Breast epithelium (tissue), 4 donors: ENCODE data around the gene FBXO47. TPM values are rescaled to one million over a fixed set of nuclear protein-coding genes. Genes with fewer than 3 reads are reported as not detected.
A peak's percentile ranks its signal among the peaks of the same experiment; 100 is the strongest.

Source experiments
- DNase-seq, 2 donors: peaks; one replicate each; pipeline ENCODE4 v3.0.0-alpha.2; 2019; ENCODE audit warnings: low spot score in 2 of 2
- H3K27ac ChIP-seq, 2 donors: fragments of 200-600 bp; sonication (generic) in 1 of 2; one replicate each; pipeline ENCODE4 v1.5.1; 2016 to 2019; ENCODE audit warnings: mild to moderate bottlenecking in 1 of 2
- H3K27me3 ChIP-seq, 2 donors: fragments of 200-600 bp; sonication (generic) in 1 of 2; one replicate each; pipeline versions ENCODE4 v1.5.1 to v1.6.0; 2017 to 2019; ENCODE audit warnings: control low read depth in 1 of 2, mild to moderate bottlenecking in 1 of 2
- H3K36me3 ChIP-seq: fragments of 200-600 bp; one replicate; pipeline ENCODE4 v1.5.1; 2019
- H3K4me1 ChIP-seq, 2 donors: fragments of 200-600 bp; sonication (generic); one replicate each; pipeline ENCODE4 v1.5.1; 2016 to 2019; ENCODE audit warnings: control low read depth in 1 of 2
- H3K4me3 ChIP-seq, 3 donors: fragments of 200-600 bp; sonication (generic); 1 replicate in 2 of 3; 2 replicates in 1 of 3; pipeline ENCODE4 v1.5.1; 2016 to 2019; ENCODE audit warnings: mild to moderate bottlenecking in 3 of 3, moderate library complexity in 2 of 3
- H3K9me3 ChIP-seq, 2 donors: fragments of 200-600 bp; sonication (generic) in 1 of 2; one replicate each; pipeline ENCODE4 v1.5.1; 2016 to 2019; ENCODE audit warnings: control low read depth in 1 of 2
- POLR2A ChIP-seq: fragments of 450-650 bp; IDR thresholded peaks from one replicate; pipeline ENCODE4 v1.6.1; 2016; ENCODE audit warnings: antibody characterized with exemption, mild to moderate bottlenecking, moderate library complexity
- intact Hi-C: fragments of 100-400 bp; cut with DNase I; formaldehyde crosslinking; loops from one replicate; pipeline ENCODE4 v1.15.1; 2023; ENCODE audit warnings: low total_unique reads
- total RNA-seq, 3 donors: library from RNA; depleted of rRNA; stranded (reverse); fragments of >200 nt; gene quantifications; one replicate each; pipeline ENCODE4 v1.1.0, GENCODE V29; 2016
- TF ChIP-seq, protein P1 (sequence below), 3 donors: fragments of 450-650 bp; IDR thresholded peaks; one replicate each; pipeline ENCODE4 v1.5.1; 2016 to 2017; ENCODE audit warnings: antibody characterized with exemption in 3 of 3, mild to moderate bottlenecking in 3 of 3, moderate library complexity in 3 of 3

FBXO47 gene
- total RNA-seq, 3 donors from 2014 or later = not detected

GRCh38 chr17:38886643-38887010 is 80.6 kb downstream of the FBXO47 start:
- no peak overlapping the region for H3K4me3 ChIP-seq
- intact Hi-C loops = no loop called here
- H3K27ac ChIP-seq = peak overlapping the region in 1 of 2 donors; percentile 35
- no peak for DNase-seq
- H3K4me1 ChIP-seq = peaks cover 0 to 24% of the 10 kb centered on the region in 2 donors
- no peaks in the 10 kb centered on the region for H3K27me3 ChIP-seq
- H3K36me3 ChIP-seq = no peaks in the 10 kb centered on the region
- TF ChIP-seq, protein P1, sequence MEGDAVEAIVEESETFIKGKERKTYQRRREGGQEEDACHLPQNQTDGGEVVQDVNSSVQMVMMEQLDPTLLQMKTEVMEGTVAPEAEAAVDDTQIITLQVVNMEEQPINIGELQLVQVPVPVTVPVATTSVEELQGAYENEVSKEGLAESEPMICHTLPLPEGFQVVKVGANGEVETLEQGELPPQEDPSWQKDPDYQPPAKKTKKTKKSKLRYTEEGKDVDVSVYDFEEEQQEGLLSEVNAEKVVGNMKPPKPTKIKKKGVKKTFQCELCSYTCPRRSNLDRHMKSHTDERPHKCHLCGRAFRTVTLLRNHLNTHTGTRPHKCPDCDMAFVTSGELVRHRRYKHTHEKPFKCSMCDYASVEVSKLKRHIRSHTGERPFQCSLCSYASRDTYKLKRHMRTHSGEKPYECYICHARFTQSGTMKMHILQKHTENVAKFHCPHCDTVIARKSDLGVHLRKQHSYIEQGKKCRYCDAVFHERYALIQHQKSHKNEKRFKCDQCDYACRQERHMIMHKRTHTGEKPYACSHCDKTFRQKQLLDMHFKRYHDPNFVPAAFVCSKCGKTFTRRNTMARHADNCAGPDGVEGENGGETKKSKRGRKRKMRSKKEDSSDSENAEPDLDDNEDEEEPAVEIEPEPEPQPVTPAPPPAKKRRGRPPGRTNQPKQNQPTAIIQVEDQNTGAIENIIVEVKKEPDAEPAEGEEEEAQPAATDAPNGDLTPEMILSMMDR (IDR thresholded peaks at IDR 0.05) = no peak
- no peak for TF ChIP-seq POLR2A
- no peaks in the 10 kb centered on the region for H3K9me3 ChIP-seq

Other genes starting within 250 kb of the FBXO47 start
- 10 to 100 TPM in 2 of 3 donors, 1 to 10 TPM in 1; 8.9 to 15.0 (median 12.5) TPM for gene CISD3, start 237.1 kb downstream of the FBXO47 start, total RNA-seq
- 1 to 10 TPM; 6.4 to 9.5 (median 9.3) TPM for gene PCGF2, start 219.1 kb downstream of the FBXO47 start, total RNA-seq
- 100 to 1,000 TPM; 132 to 214 (median 167) TPM for gene PSMB3, start 214.7 kb downstream of the FBXO47 start, total RNA-seq
- gene PIP4K2B, start 167.8 kb downstream of the FBXO47 start, total RNA-seq = 10 to 100 TPM; 43.0 to 52.8 (median 43.6) TPM
- gene CWC25, start 142.1 kb downstream of the FBXO47 start, total RNA-seq = 10 to 100 TPM; 22.1 to 42.0 (median 28.2) TPM
- gene RPL23, start 113.7 kb downstream of the FBXO47 start, total RNA-seq = 1,000 to 10,000 TPM; 1,871 to 2,586 (median 2,024) TPM
- gene LASP1, start 97.3 kb downstream of the FBXO47 start, total RNA-seq = 100 to 1,000 TPM in 1 of 3 donors, 10 to 100 TPM in 2; 88.7 to 145 (median 92.8) TPM
- 10 to 100 TPM; 11.8 to 37.7 (median 23.1) TPM for gene PLXDC1, start 184.2 kb upstream of the FBXO47 start, total RNA-seq
- not detected for gene ARL5C, start 198.8 kb upstream of the FBXO47 start, total RNA-seq
- 10 to 100 TPM; 12.8 to 21.2 (median 13.9) TPM for gene CACNB1, start 230.3 kb upstream of the FBXO47 start, total RNA-seq
- gene RPL19, start 232.9 kb upstream of the FBXO47 start, total RNA-seq = 1,000 to 10,000 TPM; 2,817 to 3,666 (median 3,432) TPM